NOMO-1 (cell line): ENCODE results near the gene PIM1.
A peak's percentile ranks its signal among the peaks of the same experiment; 100 is the strongest.
"Not testable (repeated sequence)": the region's sequence is repeated elsewhere in the genome, so short reads cannot be mapped to it uniquely, and the experiment has no call there.

Experiments used
- DNase-seq, 2 experiments: peaks; one replicate each; lab custom pipeline; 2025; ENCODE audit not compliant: unreplicated experiment in 2 of 2; lab: John Stamatoyannopoulos, UW

PIM1 gene

GRCh38 chr6:37170273-37171200 is 585 bp downstream of the PIM1 start:
- peak; percentile 48 to 62 for DNase-seq

- DNase-seq = no peak
Observed at GRCh38 chr6:37171201-37171969, 1.4 kb downstream of the PIM1 start.

GRCh38 chr6:37171970-37172812 is 2.2 kb downstream of the PIM1 start:
- DNase-seq = peak; percentile 86 to 88

- DNase-seq = no peak
Observed at GRCh38 chr6:37172912-37173492, 3.0 kb downstream of the PIM1 start.

GRCh38 chr6:37173493-37174195 is 3.7 kb downstream of the PIM1 start:
- DNase-seq = no peak

GRCh38 chr6:37174196-37174514 is 4.2 kb downstream of the PIM1 start:
- no peak for DNase-seq

- no peak for DNase-seq
Observed at GRCh38 chr6:37174515-37175331, 4.8 kb downstream of the PIM1 start.

- peak in 1 of 2 experiments; percentile 63 for DNase-seq
Observed at GRCh38 chr6:37175332-37176267, 5.6 kb downstream of the PIM1 start.

- peak in 1 of 2 experiments; percentile 20 for DNase-seq
Observed at GRCh38 chr6:37176268-37177076, 6.5 kb downstream of the PIM1 start.

GRCh38 chr6:37177077-37177934 is 7.4 kb downstream of the PIM1 start:
- DNase-seq = peak; percentile 91 to 95

- no peak for DNase-seq
Observed at GRCh38 chr6:37177935-37178517, 8.1 kb downstream of the PIM1 start.

- no peak for DNase-seq
Observed at GRCh38 chr6:37180075-37180474, 10.1 kb downstream of the PIM1 start.

- DNase-seq = not testable (repeated sequence)
Observed at GRCh38 chr6:37180610-37181009, 10.7 kb downstream of the PIM1 start.

GRCh38 chr6:37182736-37183590 is 13.0 kb downstream of the PIM1 start:
- DNase-seq = peak; percentile 91 to 98
